T-helper 17 cell (primary cell): ENCODE data around the gene TRMT2A. TPM values are rescaled to one million over a fixed set of nuclear protein-coding genes. Genes with fewer than 3 reads are reported as not detected.

ENCODE experiments used
- ATAC-seq: fragments of 150-1000 bp; cut with Tn5 transposase; 2 replicates; pipeline ENCODE4 v1.10.0; 2021; ENCODE audit warnings: mild to moderate bottlenecking, moderate library complexity
- DNase-seq, 3 donors: peaks; one replicate each; pipeline versions ENCODE4 v3.0.0 to v3.0.0-alpha.2; 2020 to 2021
- H3K9me3 ChIP-seq: one replicate; pipeline ENCODE4 v1.7.0; 2013; ENCODE audit warnings: low read length, mild to moderate bottlenecking; ENCODE audit not compliant: control insufficient read depth, poor library complexity, severe bottlenecking
- H3K27ac Mint-ChIP-seq: one replicate; pipeline ENCODE4 v1.8.0; 2022; ENCODE audit warnings: mild to moderate bottlenecking, moderate library complexity, mixed read lengths
- H3K27me3 Mint-ChIP-seq: one replicate; pipeline ENCODE4 v1.8.0; 2022; ENCODE audit warnings: mixed read lengths
- H3K36me3 Mint-ChIP-seq: one replicate; pipeline ENCODE4 v1.8.0; 2022; ENCODE audit warnings: low read depth, mixed read lengths
- H3K4me1 Mint-ChIP-seq: one replicate; pipeline ENCODE4 v1.8.0; 2022; ENCODE audit warnings: mild to moderate bottlenecking, mixed read lengths
- H3K4me3 Mint-ChIP-seq: one replicate; pipeline ENCODE4 v1.8.0; 2022; ENCODE audit warnings: mild to moderate bottlenecking, moderate library complexity, mixed read lengths
- total RNA-seq, 4 donors: library from RNA in 2 of 4; stranded (reverse) in 2 of 4; gene quantifications; one replicate each; pipeline ENCODE4 v1.2.3 and lab custom pipeline; 2022 to 2026

TRMT2A gene
- total RNA-seq, 2 donors from 2014 or later: 77.1 to 85.5 TPM

GRCh38 chr22:20143883-20144665 is 27.0 kb upstream of the TRMT2A start:
- Mint-ChIP-seq H3K4me1 (peaks cover 2% of the 10 kb centered on the region), H3K27ac (no peak overlapping the region), H3K36me3 (peaks cover 2% of the 10 kb centered on the region), H3K27me3 (no peaks in the 10 kb centered on the region), H3K4me3 (no peak overlapping the region)
- H3K9me3 ChIP-seq: no peaks in the 10 kb centered on the region
- DNase-seq (no peak), ATAC-seq (no peak)

GRCh38 chr22:20142711-20143621 is 25.9 kb upstream of the TRMT2A start:
- H3K27me3 Mint-ChIP-seq: no peaks in the 10 kb centered on the region
- peaks cover 9% of the 10 kb centered on the region for H3K4me1 Mint-ChIP-seq
- H3K36me3 Mint-ChIP-seq: peaks cover 2% of the 10 kb centered on the region
- no peak overlapping the region for H3K4me3 Mint-ChIP-seq
- no peaks in the 10 kb centered on the region for H3K9me3 ChIP-seq
- no peak overlapping the region for H3K27ac Mint-ChIP-seq
- DNase-seq (no peak), ATAC-seq (no peak)

GRCh38 chr22:20141186-20142077 is 24.4 kb upstream of the TRMT2A start:
- peaks cover 2% of the 10 kb centered on the region for H3K36me3 Mint-ChIP-seq
- H3K27ac Mint-ChIP-seq: no peak overlapping the region
- ATAC-seq (no peak), DNase-seq (no peak)
- H3K9me3 ChIP-seq: no peaks in the 10 kb centered on the region
- H3K4me1 Mint-ChIP-seq: peaks cover 13% of the 10 kb centered on the region
- H3K4me3 Mint-ChIP-seq: no peak overlapping the region
- no peaks in the 10 kb centered on the region for H3K27me3 Mint-ChIP-seq

- H3K36me3 Mint-ChIP-seq: peaks cover 2% of the 10 kb centered on the region
- peaks cover 16% of the 10 kb centered on the region for H3K4me1 Mint-ChIP-seq
- no peak overlapping the region for H3K4me3 Mint-ChIP-seq
- DNase-seq (no peak), ATAC-seq (no peak)
- H3K27ac Mint-ChIP-seq: no peak overlapping the region
- H3K27me3 Mint-ChIP-seq: no peaks in the 10 kb centered on the region
- no peaks in the 10 kb centered on the region for H3K9me3 ChIP-seq
Observed at GRCh38 chr22:20140521-20140964, 23.5 kb upstream of the TRMT2A start.

- ATAC-seq (no peak), DNase-seq (no peak)
- H3K36me3 Mint-ChIP-seq: peaks cover 2% of the 10 kb centered on the region
- H3K27ac Mint-ChIP-seq: no peak overlapping the region
- H3K4me1 Mint-ChIP-seq: peaks cover 16% of the 10 kb centered on the region
- no peak overlapping the region for H3K4me3 Mint-ChIP-seq
- no peaks in the 10 kb centered on the region for H3K9me3 ChIP-seq
- H3K27me3 Mint-ChIP-seq: no peaks in the 10 kb centered on the region
Observed at GRCh38 chr22:20140107-20140445, 23.1 kb upstream of the TRMT2A start.

- H3K4me1 Mint-ChIP-seq: peaks cover 16% of the 10 kb centered on the region
- DNase-seq (no peak), ATAC-seq (no peak)
- H3K9me3 ChIP-seq: no peaks in the 10 kb centered on the region
- no peak overlapping the region for H3K4me3 Mint-ChIP-seq
- no peak overlapping the region for H3K27ac Mint-ChIP-seq
- peaks cover 2% of the 10 kb centered on the region for H3K36me3 Mint-ChIP-seq
- H3K27me3 Mint-ChIP-seq: no peaks in the 10 kb centered on the region
Observed at GRCh38 chr22:20139391-20140106, 22.5 kb upstream of the TRMT2A start.

- peaks cover 2% of the 10 kb centered on the region for H3K36me3 Mint-ChIP-seq
- no peak overlapping the region for H3K27ac Mint-ChIP-seq
- H3K4me1 Mint-ChIP-seq: peaks cover 17% of the 10 kb centered on the region
- no peaks in the 10 kb centered on the region for H3K27me3 Mint-ChIP-seq
- H3K9me3 ChIP-seq: no peaks in the 10 kb centered on the region
- H3K4me3 Mint-ChIP-seq: no peak overlapping the region
- ATAC-seq: no peak
- no peak for DNase-seq
Observed at GRCh38 chr22:20138868-20139267, 21.8 kb upstream of the TRMT2A start.

- no peaks in the 10 kb centered on the region for H3K27me3 Mint-ChIP-seq
- no peak overlapping the region for H3K4me3 Mint-ChIP-seq
- peaks cover 2% of the 10 kb centered on the region for H3K36me3 Mint-ChIP-seq
- ATAC-seq: no peak
- no peak for DNase-seq
- peaks cover 20% of the 10 kb centered on the region for H3K4me1 Mint-ChIP-seq
- H3K27ac Mint-ChIP-seq: no peak overlapping the region
- H3K9me3 ChIP-seq: no peaks in the 10 kb centered on the region
Observed at GRCh38 chr22:20138417-20138738, 21.4 kb upstream of the TRMT2A start.

GRCh38 chr22:20137671-20138416 is 20.8 kb upstream of the TRMT2A start:
- ATAC-seq (no peak), DNase-seq (no peak)
- peaks cover 2% of the 10 kb centered on the region for H3K36me3 Mint-ChIP-seq
- no peak overlapping the region for H3K27ac Mint-ChIP-seq
- no peak overlapping the region for H3K4me3 Mint-ChIP-seq
- no peaks in the 10 kb centered on the region for H3K27me3 Mint-ChIP-seq
- no peaks in the 10 kb centered on the region for H3K9me3 ChIP-seq
- peaks cover 20% of the 10 kb centered on the region for H3K4me1 Mint-ChIP-seq

GRCh38 chr22:20137113-20137512 is 20.1 kb upstream of the TRMT2A start:
- Mint-ChIP-seq H3K27ac (no peak overlapping the region), H3K4me1 (peaks cover 20% of the 10 kb centered on the region), H3K4me3 (no peak overlapping the region), H3K36me3 (peaks cover 2% of the 10 kb centered on the region), H3K27me3 (no peaks in the 10 kb centered on the region)
- no peaks in the 10 kb centered on the region for H3K9me3 ChIP-seq
- DNase-seq (no peak), ATAC-seq (no peak)

- Mint-ChIP-seq H3K36me3 (peaks cover 2% of the 10 kb centered on the region), H3K27me3 (no peaks in the 10 kb centered on the region), H3K27ac (no peak overlapping the region), H3K4me1 (peaks cover 20% of the 10 kb centered on the region), H3K4me3 (no peak overlapping the region)
- no peak for ATAC-seq
- H3K9me3 ChIP-seq: no peaks in the 10 kb centered on the region
- no peak for DNase-seq
Observed at GRCh38 chr22:20136603-20136873, 19.5 kb upstream of the TRMT2A start.
